ENCODE measurements around the gene OR1K1. TPM values are rescaled to one million over a fixed set of nuclear protein-coding genes. Genes with fewer than 3 reads are reported as not detected.
A peak's percentile ranks its signal among the peaks of the same experiment; 100 is the strongest.

Gene OR1K1
- total RNA-seq, 1 experiment from 2014 or later: not detected

DNA sequence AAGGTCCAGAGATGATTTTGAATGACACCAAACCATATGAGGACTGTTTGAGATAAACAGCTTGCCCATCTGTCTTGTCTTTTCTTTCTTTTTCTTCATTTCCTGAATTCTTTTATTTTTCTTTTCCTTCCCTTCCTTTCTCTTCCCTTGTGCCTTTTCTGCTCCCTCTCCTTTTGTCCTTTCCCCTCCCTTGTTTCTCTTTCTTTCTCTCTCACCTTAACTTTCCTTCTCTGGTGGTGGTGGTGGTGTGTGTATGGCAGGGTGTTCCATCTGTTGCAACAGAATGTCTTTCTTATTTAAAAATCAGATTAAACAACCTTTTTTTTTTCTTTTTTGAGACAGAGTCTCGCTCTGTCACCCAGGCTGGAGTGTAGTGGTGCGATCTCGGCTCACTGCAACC is 32.3 kb downstream of the OR1K1 start:
- peak overlapping the region; percentile 67; the same call in 1 of the 2 replicates for H2AFZ ChIP-seq
- H3K4me1 ChIP-seq (replicated peaks; ENCODE audit: insufficient read depth): peaks cover 6% of the 10 kb centered on the region
- H4K20me1 ChIP-seq (ENCODE audit: insufficient read depth): no peaks in the 10 kb centered on the region
- BruUV-seq (replicated peaks): no TSS peak
- no peak overlapping the region for H3K4me2 ChIP-seq
- ChIA-PET POLR2A (ENCODE audit: unreplicated experiment) (interaction anchor here (0.6 kb wide), 1 partner anchor 103 kb away, joined by 6 read pairs; no protein-coding TSS in a partner anchor), CTCF (no interaction called here)
- H3F3A ChIP-seq (ENCODE audit: insufficient read depth, low read depth): peaks cover 10% of the 10 kb centered on the region; the same call in 1 of the 2 replicates
- H3K9me2 ChIP-seq (ENCODE audit: insufficient read depth): no peaks in the 10 kb centered on the region
- intact Hi-C loops (cut with micrococcal nuclease; ENCODE audit: unreplicated experiment): no loop called here
- no peak overlapping the region for H3K4me3 ChIP-seq
- H3K36me3 ChIP-seq (ENCODE audit: low read depth): no peaks in the 10 kb centered on the region
- no peaks in the 10 kb centered on the region for H3K27me3 ChIP-seq (ENCODE audit: insufficient read depth, low read depth)
- peaks cover 7% of the 10 kb centered on the region for H3K79me2 ChIP-seq (ENCODE audit: low read depth)
- TF ChIP-seq, protein P1, sequence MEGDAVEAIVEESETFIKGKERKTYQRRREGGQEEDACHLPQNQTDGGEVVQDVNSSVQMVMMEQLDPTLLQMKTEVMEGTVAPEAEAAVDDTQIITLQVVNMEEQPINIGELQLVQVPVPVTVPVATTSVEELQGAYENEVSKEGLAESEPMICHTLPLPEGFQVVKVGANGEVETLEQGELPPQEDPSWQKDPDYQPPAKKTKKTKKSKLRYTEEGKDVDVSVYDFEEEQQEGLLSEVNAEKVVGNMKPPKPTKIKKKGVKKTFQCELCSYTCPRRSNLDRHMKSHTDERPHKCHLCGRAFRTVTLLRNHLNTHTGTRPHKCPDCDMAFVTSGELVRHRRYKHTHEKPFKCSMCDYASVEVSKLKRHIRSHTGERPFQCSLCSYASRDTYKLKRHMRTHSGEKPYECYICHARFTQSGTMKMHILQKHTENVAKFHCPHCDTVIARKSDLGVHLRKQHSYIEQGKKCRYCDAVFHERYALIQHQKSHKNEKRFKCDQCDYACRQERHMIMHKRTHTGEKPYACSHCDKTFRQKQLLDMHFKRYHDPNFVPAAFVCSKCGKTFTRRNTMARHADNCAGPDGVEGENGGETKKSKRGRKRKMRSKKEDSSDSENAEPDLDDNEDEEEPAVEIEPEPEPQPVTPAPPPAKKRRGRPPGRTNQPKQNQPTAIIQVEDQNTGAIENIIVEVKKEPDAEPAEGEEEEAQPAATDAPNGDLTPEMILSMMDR (conservative IDR thresholded peaks at IDR 0.05): no peak
- no peak for TF ChIP-seq EZH2 (IDR thresholded peaks at IDR 0.05; ENCODE audit: low read depth)
- no peak overlapping the region for H3K27ac ChIP-seq
- H3K9me3 ChIP-seq (ENCODE audit: insufficient read depth, low read depth): no peaks in the 10 kb centered on the region
- no peak for DNase-seq

DNA sequence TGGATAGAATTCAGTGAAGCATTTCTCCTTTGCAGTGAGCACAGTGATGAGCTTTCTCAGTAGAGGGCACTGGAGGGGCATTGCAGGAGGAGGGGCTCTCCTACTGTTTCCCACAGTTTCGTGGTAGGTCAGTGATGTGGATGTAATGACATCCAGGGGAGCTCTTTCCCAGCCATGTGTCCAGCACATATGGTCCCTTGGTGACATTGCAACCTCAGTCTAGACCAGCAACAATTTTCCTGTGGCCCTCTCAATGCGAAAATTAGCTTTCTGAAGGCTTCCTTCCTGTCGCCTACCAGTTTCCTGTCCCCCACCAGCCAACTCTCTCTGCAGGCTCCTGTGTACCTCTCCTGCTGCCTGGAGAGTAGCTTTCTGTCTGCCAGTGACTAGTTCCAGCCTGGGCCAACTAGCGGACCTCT is 35.4 kb downstream of the OR1K1 start:
- TF ChIP-seq, protein P1 (conservative IDR thresholded peaks at IDR 0.05): no peak
- TF ChIP-seq EZH2 (IDR thresholded peaks at IDR 0.05; ENCODE audit: low read depth): no peak
- no peaks in the 10 kb centered on the region for H3K27me3 ChIP-seq (ENCODE audit: insufficient read depth, low read depth)
- no peak overlapping the region for H2AFZ ChIP-seq
- no peak overlapping the region for H3K4me3 ChIP-seq
- H3K4me2 ChIP-seq: no peak overlapping the region
- intact Hi-C loops (cut with micrococcal nuclease; ENCODE audit: unreplicated experiment): no loop called here
- no peaks in the 10 kb centered on the region for H3K36me3 ChIP-seq (ENCODE audit: low read depth)
- ChIA-PET POLR2A (ENCODE audit: unreplicated experiment) (no interaction called here), CTCF (no interaction called here)
- no peaks in the 10 kb centered on the region for H4K20me1 ChIP-seq (ENCODE audit: insufficient read depth)
- no peak overlapping the region for H3K27ac ChIP-seq
- no peaks in the 10 kb centered on the region for H3F3A ChIP-seq (ENCODE audit: insufficient read depth, low read depth)
- H3K9me2 ChIP-seq (ENCODE audit: insufficient read depth): no peaks in the 10 kb centered on the region
- no peaks in the 10 kb centered on the region for H3K4me1 ChIP-seq (replicated peaks; ENCODE audit: insufficient read depth)
- DNase-seq: no peak
- no peaks in the 10 kb centered on the region for H3K9me3 ChIP-seq (ENCODE audit: insufficient read depth, low read depth)
- BruUV-seq (replicated peaks): no TSS peak
- H3K79me2 ChIP-seq (ENCODE audit: low read depth): no peaks in the 10 kb centered on the region

DNA sequence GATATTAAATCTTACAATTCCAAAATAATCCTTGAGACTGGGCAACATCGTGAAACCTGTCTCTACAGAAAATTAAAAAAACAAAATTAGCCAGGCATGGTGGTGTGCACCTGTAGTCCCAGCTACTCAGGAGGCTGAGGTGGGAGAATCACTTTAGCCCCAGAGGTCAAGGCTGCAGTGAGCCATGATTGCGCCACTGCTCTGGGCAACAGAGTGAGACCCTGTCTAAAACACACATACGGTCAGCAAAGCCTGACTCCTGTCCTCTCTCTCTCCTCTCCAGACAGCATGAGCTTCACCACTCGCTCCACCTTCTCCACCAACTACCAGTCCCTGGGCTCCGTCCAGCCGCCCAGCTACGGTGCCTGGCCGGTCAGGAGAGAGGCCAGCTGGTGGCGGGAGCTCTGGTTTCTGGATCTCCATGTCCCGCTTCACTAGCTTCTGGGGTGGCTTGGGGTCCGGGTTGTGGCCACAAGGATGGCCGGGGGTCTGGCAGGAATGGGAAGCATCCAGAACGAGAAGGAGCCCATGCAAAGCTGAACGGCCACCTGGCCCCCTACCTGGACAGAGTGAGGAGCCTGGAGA is 37.4 kb downstream of the OR1K1 start:
- no peaks in the 10 kb centered on the region for H3K9me3 ChIP-seq (ENCODE audit: insufficient read depth, low read depth)
- no peaks in the 10 kb centered on the region for H3F3A ChIP-seq (ENCODE audit: insufficient read depth, low read depth)
- H3K4me2 ChIP-seq: no peak overlapping the region
- TF ChIP-seq, protein P1 (conservative IDR thresholded peaks at IDR 0.05): no peak
- TF ChIP-seq EZH2 (IDR thresholded peaks at IDR 0.05; ENCODE audit: low read depth): no peak
- no peaks in the 10 kb centered on the region for H3K27me3 ChIP-seq (ENCODE audit: insufficient read depth, low read depth)
- CTCF ChIA-PET: no interaction called here
- no peak for DNase-seq
- no peaks in the 10 kb centered on the region for H3K9me2 ChIP-seq (ENCODE audit: insufficient read depth)
- POLR2A ChIA-PET (ENCODE audit: unreplicated experiment): no interaction called here
- H3K27ac ChIP-seq: no peak overlapping the region
- no peaks in the 10 kb centered on the region for H3K4me1 ChIP-seq (replicated peaks; ENCODE audit: insufficient read depth)
- no peak overlapping the region for H3K4me3 ChIP-seq
- intact Hi-C loops (cut with micrococcal nuclease; ENCODE audit: unreplicated experiment): no loop called here
- no peak overlapping the region for H2AFZ ChIP-seq
- H4K20me1 ChIP-seq (ENCODE audit: insufficient read depth): no peaks in the 10 kb centered on the region
- H3K36me3 ChIP-seq (ENCODE audit: low read depth): no peaks in the 10 kb centered on the region
- H3K79me2 ChIP-seq (ENCODE audit: low read depth): no peaks in the 10 kb centered on the region
- no TSS peak for BruUV-seq (replicated peaks)

All from PC-9 (cell line).